ENCODE results near the gene LOXL4.

LOXL4 gene

GRCh38 chr10:98267894-98268693, at the start of gene LOXL4:
TSS of gene LOXL4 (minus strand) at chr10:98268194. CDS start at chr10:98263019, 5,175 bp downstream.
- no peak for DNase-seq (ENCODE audit: low read depth)

GRCh38 chr10:98316661-98317060, 48.7 kb upstream of the LOXL4 start:
- DNase-seq (ENCODE audit: low read depth): no peak

GRCh38 chr10:98316170-98316569, 48.2 kb upstream of the LOXL4 start:
- DNase-seq (ENCODE audit: low read depth): no peak

GRCh38 chr10:98314532-98315284, 46.7 kb upstream of the LOXL4 start:
- DNase-seq (ENCODE audit: low read depth): no peak

- DNase-seq (ENCODE audit: low read depth): no peak
These were observed 45.6 kb upstream of the LOXL4 start for GRCh38 chr10:98313598-98313997.

GRCh38 chr10:98312822-98313221, 44.8 kb upstream of the LOXL4 start:
- no peak for DNase-seq (ENCODE audit: low read depth)

- DNase-seq (ENCODE audit: low read depth): no peak
These were observed 44.4 kb upstream of the LOXL4 start for GRCh38 chr10:98312349-98312748.

GRCh38 chr10:98310701-98311100, 42.7 kb upstream of the LOXL4 start:
- DNase-seq (ENCODE audit: low read depth): no peak

GRCh38 chr10:98309366-98310355, 41.7 kb upstream of the LOXL4 start:
- DNase-seq (ENCODE audit: low read depth): no peak

GRCh38 chr10:98308669-98309365, 40.8 kb upstream of the LOXL4 start:
- no peak for DNase-seq (ENCODE audit: low read depth)

- no peak for DNase-seq (ENCODE audit: low read depth)
These were observed 40.0 kb upstream of the LOXL4 start for GRCh38 chr10:98307916-98308541.

GRCh38 chr10:98306501-98306900, 38.5 kb upstream of the LOXL4 start:
- DNase-seq (ENCODE audit: low read depth): no peak

GRCh38 chr10:98303569-98303968, 35.6 kb upstream of the LOXL4 start:
- no peak for DNase-seq (ENCODE audit: low read depth)

- DNase-seq (ENCODE audit: low read depth): no peak
These were observed 34.9 kb upstream of the LOXL4 start for GRCh38 chr10:98302741-98303365.

GRCh38 chr10:98301664-98302319, 33.8 kb upstream of the LOXL4 start:
- DNase-seq (ENCODE audit: low read depth): no peak

- DNase-seq (ENCODE audit: low read depth): no peak
These were observed 32.7 kb upstream of the LOXL4 start for GRCh38 chr10:98300526-98301229.

- DNase-seq (ENCODE audit: low read depth): no peak
These were observed 31.3 kb upstream of the LOXL4 start for GRCh38 chr10:98299341-98299740.

GRCh38 chr10:98296524-98296923, 28.5 kb upstream of the LOXL4 start:
- DNase-seq (ENCODE audit: low read depth): no peak

GRCh38 chr10:98295907-98296306, 27.9 kb upstream of the LOXL4 start:
- DNase-seq (ENCODE audit: low read depth): no peak

Measured in stimulated activated CD8-positive, alpha-beta memory T cell treated with anti-CD3 and anti-CD28 coated beads, Interleukin-7, amount 100 ng/mL, for 24 hours (primary cell).